Right cardiac atrium (tissue), 5 donors: Measurements from ENCODE around the gene CYP11A1. TPM values are rescaled to one million over a fixed set of nuclear protein-coding genes. Genes with fewer than 3 reads are reported as not detected.

ENCODE experiments used
- ATAC-seq, 2 donors: fragments of 200-7000 bp; cut with Tn5 transposase; one replicate each; pipeline versions ENCODE4 v1.8.0 to v1.9.1; 2020; ENCODE audit warnings: moderate library complexity in 2 of 2, mild to moderate bottlenecking in 1 of 2
- DNase-seq, 3 donors: peaks; one replicate each; pipeline ENCODE4 v3.0.0-alpha.2; 2020
- H3K27ac ChIP-seq: one replicate; pipeline ENCODE4 v1.5.1; 2013; ENCODE audit warnings: mild to moderate bottlenecking, low read length, control low read depth, moderate library complexity
- H3K27me3 ChIP-seq: one replicate; pipeline ENCODE4 v1.6.1; 2013; ENCODE audit not compliant: control insufficient read depth, insufficient read depth
- H3K4me1 ChIP-seq: one replicate; pipeline ENCODE4 v1.6.1; 2013; ENCODE audit warnings: low read length; ENCODE audit not compliant: control insufficient read depth, insufficient read depth
- H3K4me3 ChIP-seq: one replicate; pipeline ENCODE4 v1.5.1; 2013; ENCODE audit warnings: low read length, control low read depth
- H3K9me3 ChIP-seq: one replicate; pipeline ENCODE4 v1.6.1; 2013; ENCODE audit warnings: low read length; ENCODE audit not compliant: control insufficient read depth
- WGBS: extraction: QIAGEN DNeasy Blood & Tissue Kit; methylation state at CpG from one replicate; pipeline ENCODE4 v1.1.7; 2013; 5-methylcytosine and 5-hydroxymethylcytosine counted together
- intact Hi-C, 4 donors: fragments of 100-400 bp; cut with DNase I; formaldehyde crosslinking; loops; one replicate each; pipeline versions ENCODE4 v1.11.0 to v1.14.0; 2022 to 2023
- polyA plus RNA-seq: library from polyadenylated mRNA; stranded (reverse); fragments of 200-250 nt; gene quantifications from one replicate; pipeline ENCODE4 v1.2.3, GENCODE V29; 2013
- total RNA-seq, 4 donors: library from RNA; stranded (reverse); fragmentation: NEBNext Ultra II Directional; extraction: Animal tissue kit (Norgen Biotek cat#: 25700); gene quantifications; one replicate each; pipeline ENCODE4 v1.2.1, GENCODE V29; 2021
- donor health status: healthy with polysubstance abuse.
- donor health status: DM: no; HTN: yes; CAD: no.
- donor health status: DM: no; HTN: no; CAD: no.
- donor health status: DM: no; HTN: yes; CAD: no; lungs with severe emphysema.
- donor health status: DM: yes; HTN: yes; CAD: no.

CYP11A1 gene
- total and polyA plus RNA-seq, 5 donors = 0.66 to 1.7 (median 1.1) TPM

- Histone ChIP-seq H3K4me1 (no peaks in the 10 kb centered on the region), H3K27ac (no peak overlapping the region), H3K9me3 (no peaks in the 10 kb centered on the region), H3K4me3 (no peak overlapping the region), H3K27me3 (no peaks in the 10 kb centered on the region)
- intact Hi-C loops = loop anchor here in 1 of 4 donors (10.0 kb wide), 2 partner anchors 274 to 354 kb away; no protein-coding TSS in a partner anchor
- no peak for ATAC-seq
- DNase-seq = peak in 2 of 3 donors; percentile 13 to 16
- 54% methylated on average over 10 of the region's 10 CpGs for WGBS
These were observed 39.0 kb downstream of the CYP11A1 start for GRCh38 chr15:74328331-74329056.

- DNase-seq (peak in 2 of 3 donors; percentile 1 to 3), ATAC-seq (no peak)
- WGBS = 84% methylated on average over 6 of the region's 6 CpGs
- no peak overlapping the region for H3K4me3 ChIP-seq
- H3K27ac ChIP-seq = no peak overlapping the region
- no peaks in the 10 kb centered on the region for H3K27me3 ChIP-seq
- intact Hi-C loops = loop anchor here in 1 of 4 donors (10.0 kb wide), 2 partner anchors 273 to 353 kb away; no protein-coding TSS in a partner anchor
- no peaks in the 10 kb centered on the region for H3K9me3 ChIP-seq
- H3K4me1 ChIP-seq = no peaks in the 10 kb centered on the region
These were observed 39.7 kb downstream of the CYP11A1 start for GRCh38 chr15:74327756-74328155.

GRCh38 chr15:74326746-74327145, 40.7 kb downstream of the CYP11A1 start:
- H3K4me3 ChIP-seq = no peak overlapping the region
- ATAC-seq = no peak
- peak in 2 of 3 donors; percentile 25 to 63 for DNase-seq
- H3K27me3 ChIP-seq = no peaks in the 10 kb centered on the region
- 41% methylated on average over 4 of the region's 4 CpGs for WGBS
- H3K9me3 ChIP-seq = no peaks in the 10 kb centered on the region
- intact Hi-C loops = loop anchor here in 1 of 4 donors (10.0 kb wide), 2 partner anchors 272 to 352 kb away; no protein-coding TSS in a partner anchor
- no peaks in the 10 kb centered on the region for H3K4me1 ChIP-seq
- no peak overlapping the region for H3K27ac ChIP-seq

GRCh38 chr15:74324714-74325113, 42.7 kb downstream of the CYP11A1 start:
- intact Hi-C loops = loop anchor here in 3 of 4 donors (5.0 to 10.0 kb wide), 5 partner anchors 197 to 352 kb away; no protein-coding TSS in a partner anchor
- Histone ChIP-seq H3K9me3 (no peaks in the 10 kb centered on the region), H3K4me3 (no peak overlapping the region), H3K27me3 (no peaks in the 10 kb centered on the region), H3K4me1 (no peaks in the 10 kb centered on the region), H3K27ac (no peak overlapping the region)
- no peak for ATAC-seq
- WGBS = 62% methylated on average over 3 of the region's 3 CpGs
- DNase-seq = no peak

GRCh38 chr15:74322558-74323180, 44.8 kb downstream of the CYP11A1 start:
- Histone ChIP-seq H3K4me1 (peaks cover 4% of the 10 kb centered on the region), H3K9me3 (no peaks in the 10 kb centered on the region), H3K27ac (no peak overlapping the region), H3K27me3 (no peaks in the 10 kb centered on the region), H3K4me3 (no peak overlapping the region)
- intact Hi-C loops = loop anchor here in 3 of 4 donors (5.0 to 10.0 kb wide), 5 partner anchors 195 to 350 kb away; no protein-coding TSS in a partner anchor
- DNase-seq = peak; percentile 66 to 87 (median 86)
- ATAC-seq = peak; percentile 53 to 66
- 25% methylated on average over 6 of the region's 6 CpGs for WGBS

GRCh38 chr15:74320352-74321247, 46.8 kb downstream of the CYP11A1 start:
- Histone ChIP-seq H3K4me3 (no peak overlapping the region), H3K27ac (no peak overlapping the region), H3K9me3 (no peaks in the 10 kb centered on the region), H3K4me1 (peaks cover 4% of the 10 kb centered on the region), H3K27me3 (no peaks in the 10 kb centered on the region)
- intact Hi-C loops = loop anchor here in 3 of 4 donors (5.0 to 10.0 kb wide), 5 partner anchors 193 to 348 kb away; no protein-coding TSS in a partner anchor
- WGBS = 72% methylated on average over 10 of the region's 10 CpGs
- ATAC-seq (peak in 1 of 2 donors; percentile 5), DNase-seq (peak; percentile 57 to 85 (median 76))

- ATAC-seq (no peak), DNase-seq (peak in 2 of 3 donors; percentile 26 to 76)
- Histone ChIP-seq H3K27ac (no peak overlapping the region), H3K4me1 (peaks cover 7% of the 10 kb centered on the region), H3K9me3 (no peaks in the 10 kb centered on the region), H3K4me3 (no peak overlapping the region), H3K27me3 (no peaks in the 10 kb centered on the region)
- intact Hi-C loops = loop anchor here in 3 of 4 donors (5.0 to 10.0 kb wide), 6 partner anchors 192 to 355 kb away; no protein-coding TSS in a partner anchor
- 52% methylated on average over 8 of the region's 8 CpGs for WGBS
These were observed 47.7 kb downstream of the CYP11A1 start for GRCh38 chr15:74319596-74320351.

- DNase-seq (peak in 1 of 3 donors; percentile 33), ATAC-seq (no peak)
- intact Hi-C loops = loop anchor here in 1 of 4 donors (10.0 kb wide), 1 partner anchor 354 kb away; no protein-coding TSS in a partner anchor
- Histone ChIP-seq H3K27me3 (no peaks in the 10 kb centered on the region), H3K4me3 (no peak overlapping the region), H3K9me3 (no peaks in the 10 kb centered on the region), H3K27ac (no peak overlapping the region), H3K4me1 (peaks cover 7% of the 10 kb centered on the region)
- WGBS = 84% methylated on average over 5 of the region's 5 CpGs
These were observed 48.3 kb downstream of the CYP11A1 start for GRCh38 chr15:74319138-74319460.

GRCh38 chr15:74318376-74319137, 48.9 kb downstream of the CYP11A1 start:
- no peak overlapping the region for H3K4me3 ChIP-seq
- ATAC-seq = peak; percentile 2 to 57
- no peaks in the 10 kb centered on the region for H3K27me3 ChIP-seq
- intact Hi-C loops = loop anchor here in 1 of 4 donors (10.0 kb wide), 1 partner anchor 354 kb away; no protein-coding TSS in a partner anchor
- H3K4me1 ChIP-seq = peaks cover 7% of the 10 kb centered on the region
- H3K9me3 ChIP-seq = no peaks in the 10 kb centered on the region
- H3K27ac ChIP-seq = no peak overlapping the region
- WGBS = 81% methylated on average over 6 of the region's 6 CpGs
- peak; percentile 61 to 75 (median 75) for DNase-seq
